CD4-positive, alpha-beta T cell treated with Interleukin-10 for 1 hour (primary cell): Measurements from ENCODE around the gene SPATA19.
"Not testable (repeated sequence)": the region's sequence is repeated elsewhere in the genome, so short reads cannot be mapped to it uniquely, and the experiment has no call there.

Experiments used
- DNase-seq: peaks from one replicate; pipeline ENCODE4 v3.0.0-alpha.2; 2020

SPATA19 gene, protein sequence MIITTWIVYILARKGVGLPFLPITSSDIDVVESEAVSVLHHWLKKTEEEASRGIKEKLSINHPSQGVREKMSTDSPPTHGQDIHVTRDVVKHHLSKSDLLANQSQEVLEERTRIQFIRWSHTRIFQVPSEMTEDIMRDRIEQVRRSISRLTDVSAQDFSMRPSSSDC

DNA sequence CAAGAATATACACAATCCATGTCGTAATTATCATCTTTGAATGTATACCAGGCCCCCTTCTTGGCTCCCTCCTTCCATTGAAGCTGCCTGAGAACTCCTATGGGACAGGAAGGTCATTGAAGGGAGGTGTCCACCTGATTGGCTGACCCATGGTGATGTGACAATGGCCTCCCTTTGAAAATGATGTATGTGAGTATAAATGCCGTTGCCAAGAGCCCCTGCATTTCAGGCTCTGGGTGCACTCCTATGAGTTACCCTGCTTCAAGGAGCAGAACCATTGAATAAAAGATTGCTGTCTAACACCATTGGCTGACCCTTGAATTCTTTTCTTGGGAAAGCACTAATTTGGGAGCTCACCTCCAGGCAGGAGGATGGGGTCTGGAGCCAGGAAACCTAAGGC is at the start of gene SPATA19:
TSS of gene SPATA19 (minus strand) at position 101 of the 400 bp plus-strand sequence. CDS start at position 34, 67 bp downstream.
- no peak for DNase-seq

DNA sequence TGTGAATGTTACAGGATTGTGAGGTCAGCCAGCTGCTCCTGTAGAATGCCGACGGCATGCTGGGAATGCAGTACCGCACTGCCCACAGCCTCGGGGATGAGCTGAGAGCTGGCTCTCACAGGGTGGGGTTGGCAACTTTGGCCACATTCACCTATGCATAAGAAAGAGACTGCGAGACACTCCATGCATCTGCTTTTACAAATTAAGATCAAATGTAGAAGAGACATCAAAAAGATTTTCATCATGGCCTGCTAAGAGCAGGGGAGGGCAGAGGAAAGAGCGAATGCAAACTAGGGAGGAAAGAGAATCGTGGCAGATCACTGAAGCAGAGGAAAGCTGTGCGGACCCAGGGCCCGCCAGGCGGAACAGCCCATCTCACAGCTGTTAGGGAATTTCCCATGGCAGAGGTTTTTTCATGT is 49.8 kb upstream of the SPATA19 start:
- no peak for DNase-seq

DNA sequence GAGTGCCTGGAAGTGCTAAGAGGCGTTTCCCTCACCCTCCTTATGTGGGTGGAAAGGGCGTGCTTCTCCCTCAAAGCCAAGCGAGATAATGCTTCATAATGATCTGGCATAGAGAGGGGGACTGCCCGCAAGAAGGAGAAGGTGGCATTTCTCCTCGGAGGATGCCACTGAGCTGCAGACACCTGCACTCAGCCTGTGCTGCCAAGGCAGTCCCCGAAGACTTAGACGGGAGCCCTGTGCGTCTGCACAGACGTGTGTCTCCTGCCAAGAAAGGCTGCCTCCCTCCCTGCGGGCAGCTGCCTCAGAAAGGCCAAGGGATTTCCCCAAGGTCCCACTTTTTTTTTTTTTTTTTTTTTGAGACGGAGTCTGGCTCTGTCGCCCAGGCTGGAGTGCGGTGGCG is 48.1 kb upstream of the SPATA19 start:
- no peak for DNase-seq

DNA sequence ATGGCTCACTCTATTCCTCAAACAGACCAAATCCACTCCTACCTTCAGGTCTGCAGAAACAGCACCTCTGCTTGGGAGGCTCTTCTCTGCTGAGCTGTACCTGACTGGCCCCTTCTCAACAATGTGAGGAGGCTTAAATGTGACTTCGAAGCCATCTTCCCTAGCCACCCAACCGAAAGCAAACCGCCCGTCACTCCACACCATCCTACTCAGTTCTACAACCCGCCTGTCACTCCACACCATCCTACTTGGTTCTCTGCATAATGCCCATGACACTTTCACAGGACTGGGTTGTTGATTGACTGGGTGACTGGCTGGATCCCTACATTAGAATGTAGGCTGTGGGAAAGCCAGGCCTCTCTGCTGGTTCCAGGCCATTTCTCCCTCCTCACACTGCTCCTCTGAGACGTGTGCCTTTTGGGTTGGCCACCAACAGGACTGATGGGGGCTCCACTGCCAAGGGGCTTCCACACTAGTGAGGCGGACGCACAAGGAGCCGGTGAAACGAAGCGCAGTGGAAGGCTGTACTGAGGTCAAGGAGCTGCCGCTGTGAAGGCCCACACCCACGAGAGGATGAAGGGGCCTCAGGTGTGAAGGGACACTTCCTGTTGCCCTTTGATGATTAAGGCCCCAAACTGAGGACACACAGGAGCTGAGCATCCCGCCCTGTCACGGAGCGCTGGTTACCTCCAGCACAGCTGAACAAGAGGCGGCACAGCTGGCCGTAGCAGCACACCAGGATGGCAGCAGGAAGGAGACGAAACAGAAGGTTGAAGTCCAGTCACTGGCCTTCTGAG is 47.5 kb upstream of the SPATA19 start:
- no peak for DNase-seq

DNA sequence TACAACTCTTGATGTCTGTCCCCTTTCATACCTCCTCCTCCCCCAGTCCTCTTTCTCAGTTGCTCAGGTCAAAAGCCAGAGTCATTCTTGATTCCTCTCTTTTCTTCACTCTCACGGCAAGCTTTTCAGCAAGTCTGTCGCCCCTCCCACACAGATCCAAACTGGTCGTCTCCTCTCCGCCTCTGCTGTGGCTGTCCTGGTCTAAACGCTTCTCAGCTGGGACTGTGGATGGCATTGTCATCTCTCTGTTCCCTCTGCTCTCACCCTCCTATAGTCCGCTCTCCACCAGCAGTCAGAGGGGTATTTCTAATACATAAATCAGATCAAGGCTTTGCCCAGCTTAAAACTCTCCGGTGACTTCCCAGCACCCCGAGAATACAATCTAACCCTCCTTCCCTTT is 46.8 kb upstream of the SPATA19 start:
- DNase-seq: no peak

DNA sequence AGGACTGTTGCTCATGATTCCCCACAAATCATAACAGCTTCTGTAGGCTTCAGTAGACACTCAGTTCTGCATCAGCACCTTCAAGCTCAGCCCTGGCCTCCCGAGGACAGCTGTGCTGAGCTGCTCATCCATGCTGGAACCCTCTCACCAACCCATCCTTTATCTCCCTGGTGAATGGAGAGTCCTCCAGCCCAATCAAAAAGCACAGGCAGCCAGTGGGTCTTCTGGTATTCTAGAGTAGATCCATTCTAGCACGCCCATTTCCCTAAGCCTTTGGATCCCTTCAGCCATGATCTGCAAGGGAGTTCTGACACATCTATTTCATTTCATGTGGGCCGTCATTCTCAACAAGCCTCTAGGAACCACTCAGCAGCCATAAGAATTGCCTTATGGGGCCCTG is 44.6 kb upstream of the SPATA19 start:
- no peak for DNase-seq

DNA sequence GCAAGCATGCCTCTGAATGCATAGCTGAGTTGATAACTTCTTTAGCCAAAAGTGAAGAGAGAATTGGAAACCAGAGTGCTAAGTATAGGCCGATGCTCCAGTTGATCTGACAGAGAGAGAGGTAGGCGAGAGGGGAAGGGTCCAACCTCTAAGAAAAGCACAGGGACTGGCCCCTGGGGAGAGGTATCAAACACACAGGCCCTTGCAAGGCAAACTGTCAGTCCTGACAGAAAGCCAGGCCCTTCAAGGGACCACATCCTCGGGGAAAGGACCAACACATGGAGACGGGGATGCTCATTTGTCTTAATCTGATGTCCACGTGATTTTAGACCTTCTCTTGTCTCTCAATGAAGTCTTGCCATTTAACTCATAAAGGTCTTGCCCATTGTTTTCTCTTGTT is 43.9 kb upstream of the SPATA19 start:
- no peak for DNase-seq

DNA sequence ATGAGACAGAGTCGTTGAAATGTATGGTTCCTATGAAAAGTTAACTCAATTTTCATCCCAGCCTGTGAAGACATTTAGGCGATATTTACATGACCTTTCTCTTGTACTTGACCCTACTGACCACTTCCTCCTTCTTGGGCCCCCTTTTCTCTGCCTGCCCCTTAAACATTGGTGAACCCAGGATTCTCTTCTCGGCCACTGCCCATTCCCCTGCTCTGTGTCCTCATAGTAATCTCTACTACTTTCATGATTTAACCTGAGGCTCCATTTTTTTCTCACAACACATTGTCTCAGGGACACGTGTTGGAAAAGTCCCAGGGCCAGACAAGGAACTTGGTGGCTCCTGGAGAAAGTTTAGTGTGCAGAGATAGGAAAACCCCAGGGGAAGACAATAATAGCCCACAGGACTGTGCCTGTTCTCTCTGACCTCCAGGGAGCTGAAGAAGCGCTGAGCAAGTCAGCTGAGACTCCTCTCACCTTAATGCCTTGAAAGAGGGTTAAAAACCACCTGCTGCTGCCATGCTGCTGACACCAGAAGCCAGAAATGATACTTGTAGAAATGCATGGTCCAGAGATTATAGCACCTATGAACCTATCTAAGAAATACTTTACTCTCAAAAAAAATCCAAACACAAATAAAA is 42.5 kb upstream of the SPATA19 start:
- DNase-seq: no peak

DNA sequence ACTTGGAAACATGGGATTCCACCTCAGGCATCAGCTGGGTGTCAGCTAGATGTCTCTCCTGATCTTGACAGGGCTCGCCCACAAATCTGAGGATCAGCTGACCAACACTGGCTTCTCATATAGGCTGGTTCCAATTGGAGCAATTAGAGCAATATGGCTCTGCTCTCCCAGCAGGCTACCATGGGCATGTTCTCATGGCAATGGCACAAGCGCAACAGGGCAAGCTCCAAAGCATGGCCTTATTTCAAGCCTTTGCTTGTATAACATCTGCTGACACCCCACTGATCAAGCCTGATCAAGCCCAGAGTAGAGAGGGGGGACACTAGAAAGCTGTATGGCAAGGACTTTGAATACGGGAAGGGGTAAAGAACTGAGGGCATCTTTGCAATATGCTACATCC is 40.7 kb upstream of the SPATA19 start:
- no peak for DNase-seq

DNA sequence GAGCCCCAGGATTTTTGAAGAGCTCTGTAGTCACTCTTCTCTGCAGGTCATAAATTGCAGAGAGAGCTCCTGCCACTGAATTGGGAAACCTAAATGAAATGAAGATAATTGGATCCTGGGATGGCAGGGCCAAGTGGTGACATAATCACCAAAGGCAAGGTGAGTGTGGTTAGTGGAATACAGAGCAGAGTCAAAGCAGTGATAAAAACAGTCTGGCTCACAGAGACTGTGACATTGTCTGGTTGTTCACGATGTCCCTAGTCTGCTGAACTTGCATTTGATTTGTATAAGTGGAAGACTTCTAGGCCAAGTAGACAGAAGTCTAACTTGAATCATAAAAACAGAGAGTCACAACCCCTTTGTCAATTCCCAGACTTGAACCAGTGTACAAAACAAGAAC is 26.8 kb upstream of the SPATA19 start:
- DNase-seq: no peak

DNA sequence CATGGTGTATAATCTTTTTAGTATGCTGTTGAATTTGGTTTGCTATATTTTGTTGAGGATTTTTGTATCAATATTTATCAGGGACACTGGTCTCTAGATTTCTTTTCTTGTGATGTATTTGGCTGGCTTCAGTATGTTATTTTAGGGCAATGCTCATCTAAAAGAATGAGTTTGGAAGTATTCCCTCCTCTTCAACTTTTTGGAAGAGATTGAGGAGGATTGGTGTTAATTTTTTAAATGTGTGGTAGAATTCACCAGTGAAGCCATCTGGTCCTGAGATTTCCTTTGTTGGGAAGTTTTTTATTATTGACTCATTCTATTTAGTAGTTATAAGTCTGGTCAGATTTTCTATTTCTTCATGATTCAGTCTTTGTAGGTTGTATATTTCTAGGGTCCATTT is 22.1 kb upstream of the SPATA19 start:
- DNase-seq: no peak

DNA sequence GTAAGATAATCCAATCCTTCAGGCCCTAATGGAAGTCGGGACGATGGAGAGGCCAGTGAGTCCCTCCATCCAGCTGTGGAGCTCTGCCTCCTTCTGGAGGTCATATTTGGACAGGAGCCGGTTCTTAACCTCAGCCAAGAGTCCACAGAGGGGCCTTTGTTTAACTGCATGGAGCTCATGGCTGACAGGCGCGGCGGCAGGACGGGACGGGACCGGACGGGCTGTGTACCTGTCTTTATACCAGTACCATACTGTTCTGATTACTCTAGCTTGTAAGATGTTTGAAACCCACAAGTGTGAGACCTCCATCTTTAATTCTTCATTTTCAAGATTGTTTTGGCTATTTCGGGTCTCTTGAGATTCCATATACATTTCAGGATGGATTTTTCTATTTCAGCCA is 20.2 kb upstream of the SPATA19 start:
- DNase-seq: no peak

DNA sequence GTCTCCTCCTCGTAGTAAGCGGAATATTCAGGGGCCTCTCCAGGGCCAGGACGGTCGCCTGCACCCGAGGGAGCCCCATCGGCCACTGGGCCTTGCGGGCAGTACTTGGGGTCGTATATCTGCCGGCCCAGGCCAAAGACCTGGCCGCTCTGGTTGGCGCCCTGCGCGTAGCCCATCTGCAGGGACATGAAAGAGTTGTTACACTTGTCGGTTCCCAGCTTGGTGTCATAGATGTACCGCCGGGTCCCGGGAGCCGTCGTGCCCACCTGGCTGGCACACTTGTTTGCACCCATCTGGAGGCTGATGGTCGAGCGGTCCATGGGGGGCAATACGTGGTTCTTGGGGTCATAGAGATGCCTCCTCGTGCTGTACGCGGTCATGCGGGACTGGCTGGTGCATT is 19.4 kb upstream of the SPATA19 start:
- no peak for DNase-seq

DNA sequence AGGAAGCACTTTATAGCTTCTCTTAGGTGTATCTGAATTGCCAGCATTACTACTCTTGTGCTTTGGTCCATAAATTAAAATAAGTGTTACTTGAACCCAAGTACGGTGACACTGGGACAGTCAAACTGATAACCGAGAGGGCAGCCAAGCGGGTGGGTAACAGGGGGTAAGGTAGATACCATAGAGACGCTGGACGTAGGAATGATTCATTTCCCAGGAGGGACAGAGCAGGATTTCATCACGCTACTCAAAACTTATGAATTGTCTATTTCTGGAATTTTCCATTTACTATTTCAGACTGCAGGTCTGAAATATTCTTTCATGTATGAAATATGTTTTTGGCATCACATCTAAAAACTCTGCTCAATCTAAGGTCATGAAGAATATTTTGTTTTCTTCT is 14.8 kb upstream of the SPATA19 start:
- DNase-seq: no peak

DNA sequence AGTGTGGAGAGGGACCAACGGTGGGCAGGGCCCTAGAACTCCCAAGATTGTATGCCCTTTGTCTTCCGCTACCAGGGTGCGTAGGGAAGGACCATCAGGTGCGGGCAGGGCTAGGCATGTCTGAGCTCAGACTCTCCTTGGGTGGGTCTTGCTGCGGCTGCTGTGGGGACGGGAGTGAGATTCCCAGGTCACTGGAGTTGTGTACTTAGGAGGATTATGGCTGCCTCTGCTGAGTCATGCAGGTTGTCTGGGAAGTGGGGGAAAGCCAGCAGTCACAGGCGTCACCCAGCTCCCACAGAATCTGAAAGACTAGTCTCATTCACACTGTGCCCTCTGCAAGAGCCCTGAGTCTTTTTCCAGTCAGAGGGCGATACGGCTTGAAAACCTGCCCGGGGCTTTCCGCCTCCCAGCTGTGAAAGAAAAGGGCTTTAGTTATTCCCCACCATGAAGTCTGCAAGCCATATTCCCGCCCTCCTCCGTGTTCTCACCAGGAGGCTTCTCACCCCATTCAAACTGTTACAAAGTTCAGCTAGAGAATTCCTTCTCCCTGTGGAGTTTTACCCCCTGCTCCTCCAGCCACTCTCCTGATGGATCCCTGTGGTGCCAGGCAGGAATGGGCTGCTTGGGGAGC is 9.1 kb upstream of the SPATA19 start:
- DNase-seq: not testable (repeated sequence)

DNA sequence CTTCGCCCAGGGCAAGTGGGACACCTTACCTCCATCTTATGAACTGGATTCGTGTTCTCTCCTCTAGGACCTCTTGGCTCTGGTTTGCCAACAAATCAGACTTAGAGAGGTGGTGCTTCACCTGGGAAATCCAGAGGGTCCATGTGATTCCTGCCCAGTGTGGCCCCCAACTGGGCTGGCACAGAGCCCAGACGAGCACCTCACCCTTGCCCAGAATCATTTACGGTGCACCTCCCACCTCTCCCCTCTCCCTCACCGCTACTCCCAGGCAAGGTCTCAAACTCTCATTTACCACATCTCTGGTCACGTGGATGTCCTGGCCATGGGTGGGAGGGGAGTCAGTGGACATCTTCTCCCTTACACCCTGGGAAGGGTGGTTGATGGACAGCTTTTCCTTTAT is 1.1 kb downstream of the SPATA19 start:
- no peak for DNase-seq

DNA sequence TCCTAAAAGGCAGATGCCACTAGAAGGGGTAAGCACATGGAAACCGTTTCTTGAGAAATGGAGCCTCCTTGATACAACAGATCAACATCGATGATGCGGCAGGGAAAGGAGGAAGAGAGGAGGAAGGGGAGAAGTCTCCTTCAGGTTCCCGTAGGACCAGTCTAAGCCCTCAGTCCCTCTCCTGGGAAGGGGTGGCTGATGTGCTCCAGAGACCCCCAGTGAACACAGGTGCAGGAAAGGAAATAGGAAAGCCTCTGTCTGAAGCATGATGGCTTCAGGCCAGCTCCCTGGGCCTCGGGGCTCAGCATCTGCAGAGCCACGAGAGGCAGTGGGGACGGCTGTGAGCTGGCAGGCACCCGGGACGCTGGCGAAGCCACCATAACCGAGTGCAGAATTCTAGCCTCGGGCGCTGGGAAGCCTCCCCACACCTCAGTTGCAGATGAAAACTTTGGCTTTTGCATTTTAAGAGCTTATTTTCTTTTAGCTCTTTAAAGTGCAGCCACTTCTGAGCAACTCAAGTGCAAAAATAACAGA is 1.8 kb downstream of the SPATA19 start:
- no peak for DNase-seq

DNA sequence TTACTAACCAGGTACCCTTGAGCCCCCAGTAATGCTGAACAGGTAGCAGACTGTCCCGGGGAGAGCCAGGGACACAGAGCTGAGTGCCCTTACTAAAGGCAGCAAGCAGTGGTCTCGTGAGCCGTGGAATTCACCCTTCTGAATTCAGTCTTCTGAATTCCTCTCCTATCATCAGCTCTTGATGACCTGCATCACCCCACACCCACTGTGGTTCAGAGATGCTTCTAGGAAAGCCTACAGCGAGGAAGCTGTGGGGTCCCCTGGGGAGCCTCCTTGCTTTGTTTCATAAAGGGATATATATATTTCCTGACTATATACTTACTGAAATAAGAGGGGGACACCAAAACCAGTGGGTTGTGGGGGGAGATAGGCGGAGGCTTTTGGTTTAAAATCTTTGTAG is 2.6 kb downstream of the SPATA19 start:
- no peak for DNase-seq

DNA sequence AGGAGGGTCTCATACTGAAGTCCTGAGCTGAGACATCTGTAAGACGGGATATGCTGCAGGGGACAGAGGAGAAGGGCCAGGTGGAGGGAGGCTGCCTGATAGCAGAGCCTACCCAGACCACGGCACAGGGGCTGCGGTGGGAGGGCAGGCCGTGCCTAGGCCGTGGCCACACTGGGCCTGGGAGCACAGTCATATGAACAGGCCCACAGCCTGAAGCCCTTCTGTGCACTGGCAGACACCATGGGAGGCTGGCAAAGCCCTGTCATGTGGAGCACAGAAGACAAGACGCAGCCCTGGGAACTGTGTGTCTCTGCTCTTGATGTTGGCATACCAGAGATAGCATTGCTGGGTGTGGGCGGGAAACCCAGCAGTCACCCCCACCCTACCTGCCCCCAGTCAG is 3.3 kb downstream of the SPATA19 start:
- no peak for DNase-seq

DNA sequence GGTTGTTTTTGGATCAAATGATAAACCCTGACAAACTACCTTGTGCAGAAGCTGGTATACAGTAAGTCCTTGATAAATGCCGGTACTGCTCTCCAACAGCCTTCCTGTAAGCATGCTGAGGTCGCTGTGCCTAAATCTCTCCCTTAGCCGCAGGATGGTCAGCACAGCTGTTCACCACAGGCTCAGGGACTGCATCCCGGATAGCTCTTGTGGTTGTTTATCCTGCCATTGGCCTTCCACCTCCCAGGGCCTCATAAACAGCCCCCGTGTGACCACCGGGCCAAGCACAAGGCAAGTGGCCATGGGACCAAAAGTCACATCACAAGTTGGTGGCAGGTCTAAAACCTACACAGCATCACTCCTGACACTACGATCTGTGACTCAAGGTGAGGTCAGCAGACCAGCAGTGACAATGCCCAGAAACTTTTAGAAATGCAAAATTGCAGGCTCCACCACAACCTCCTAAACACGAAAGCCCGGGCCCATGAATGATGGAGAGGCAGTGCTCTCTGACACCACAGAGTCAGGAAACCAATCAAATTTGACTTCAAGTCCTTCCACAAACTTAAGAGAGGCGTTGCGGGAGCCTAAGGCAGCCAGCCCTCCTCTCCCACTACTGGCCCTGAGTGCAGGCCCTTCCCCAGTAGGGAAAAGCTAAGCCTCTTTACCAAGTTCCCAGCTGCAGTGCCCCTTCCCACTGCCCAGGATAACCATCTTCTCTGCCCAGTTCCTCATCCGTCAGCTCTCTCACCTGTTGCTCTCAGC is 3.9 kb downstream of the SPATA19 start:
- no peak for DNase-seq

DNA sequence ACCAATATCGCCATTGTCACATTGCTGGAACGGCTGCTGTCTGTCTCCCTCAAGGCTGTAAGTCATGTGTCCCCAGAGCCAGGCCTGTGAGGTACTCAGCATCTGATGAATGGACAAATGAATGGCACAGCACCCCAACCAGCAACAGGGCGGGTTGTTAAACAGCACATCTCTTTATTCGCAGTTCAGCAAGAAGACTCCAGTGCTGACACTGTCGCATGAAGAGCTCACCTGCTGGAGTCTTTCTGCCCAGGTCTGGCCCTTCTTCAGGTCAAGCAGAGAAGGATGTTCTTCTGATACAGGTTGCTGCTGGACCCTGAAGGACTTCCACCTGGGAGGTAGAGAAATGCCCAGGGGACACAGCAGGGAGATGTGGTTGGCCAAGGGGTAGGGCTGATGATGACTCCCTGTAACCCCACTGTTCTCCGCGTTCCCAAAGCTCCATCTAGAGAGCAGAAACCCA is 4.8 kb downstream of the SPATA19 start:
- DNase-seq: no peak
